ENCODE measurements around the gene PKNOX2.

Gene PKNOX2

DNA sequence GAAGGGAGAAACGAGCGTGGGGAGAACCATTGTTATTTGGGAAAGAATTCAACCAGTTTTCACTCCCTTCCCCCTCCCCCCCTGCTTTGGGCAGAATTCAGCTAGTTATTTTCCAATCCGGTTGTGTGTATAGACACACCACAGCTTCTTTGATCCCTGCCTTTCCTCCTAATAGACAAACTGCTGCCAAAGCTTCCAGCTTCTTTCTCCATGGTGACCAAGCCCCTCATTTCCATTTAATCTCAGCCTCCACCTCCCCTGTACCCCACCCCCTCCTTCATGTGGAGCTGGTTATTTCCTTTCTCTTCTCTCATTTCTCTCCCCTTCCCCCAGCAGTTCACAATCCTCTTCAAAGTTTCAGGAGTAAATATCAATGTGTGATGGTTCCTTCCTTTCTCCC lies 24.8 kb upstream of the PKNOX2 start:
- Histone ChIP-seq H3K9me3 (ENCODE audit: insufficient read depth, low read depth, low read length) (no peaks in the 10 kb centered on the region), H3K36me3 (ENCODE audit: insufficient read depth, low read depth, low read length) (no peaks in the 10 kb centered on the region), H3K9ac (ENCODE audit: low read depth, low read length) (no peak overlapping the region), H3K27me3 (ENCODE audit: insufficient read depth, low read length) (peaks cover 62% of the 10 kb centered on the region), H3K4me1 (ENCODE audit: insufficient read depth, low read length) (peaks cover 31% of the 10 kb centered on the region), H3K4me3 (ENCODE audit: low read length) (no peak overlapping the region), H3K27ac (ENCODE audit: low read length) (no peak overlapping the region)

- Histone ChIP-seq H3K4me3 (ENCODE audit: low read length) (peak overlapping the region; percentile 53; the same call in 1 of the 2 replicates), H3K36me3 (ENCODE audit: insufficient read depth, low read depth, low read length) (no peaks in the 10 kb centered on the region), H3K4me1 (ENCODE audit: insufficient read depth, low read length) (peaks cover 31% of the 10 kb centered on the region), H3K9ac (ENCODE audit: low read depth, low read length) (no peak overlapping the region), H3K9me3 (ENCODE audit: insufficient read depth, low read depth, low read length) (no peaks in the 10 kb centered on the region), H3K27ac (ENCODE audit: low read length) (no peak overlapping the region), H3K27me3 (ENCODE audit: insufficient read depth, low read length) (peaks cover 63% of the 10 kb centered on the region)
Observed at GRCh38 chr11:125140233-125140632, 24.3 kb upstream of the PKNOX2 start.

DNA sequence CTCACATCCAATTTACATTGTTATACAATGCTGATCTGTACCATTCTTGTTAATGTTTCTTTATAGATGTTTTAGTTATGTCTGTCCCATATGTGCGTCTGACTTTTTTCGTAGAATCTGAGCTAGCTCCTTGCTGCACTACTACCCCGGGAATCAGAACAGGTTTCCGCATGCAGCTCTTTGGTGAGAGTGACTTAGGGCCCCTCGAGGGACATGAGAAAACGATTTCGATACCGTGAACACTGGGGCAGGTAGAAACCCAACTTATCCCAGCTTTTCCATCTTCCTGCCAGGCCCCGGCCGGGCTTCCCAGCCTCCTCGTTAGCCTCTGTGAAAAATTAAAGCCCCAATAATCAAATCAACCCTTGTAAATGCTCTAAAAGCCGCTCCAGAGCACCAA lies 23.4 kb upstream of the PKNOX2 start:
- Histone ChIP-seq H3K36me3 (ENCODE audit: insufficient read depth, low read depth, low read length) (no peaks in the 10 kb centered on the region), H3K27ac (ENCODE audit: low read length) (no peak overlapping the region), H3K9me3 (ENCODE audit: insufficient read depth, low read depth, low read length) (no peaks in the 10 kb centered on the region), H3K9ac (ENCODE audit: low read depth, low read length) (no peak overlapping the region), H3K4me3 (ENCODE audit: low read length) (peak overlapping the region; percentile 53; the same call in 1 of the 2 replicates), H3K27me3 (ENCODE audit: insufficient read depth, low read length) (peaks cover 63% of the 10 kb centered on the region), H3K4me1 (ENCODE audit: insufficient read depth, low read length) (peaks cover 31% of the 10 kb centered on the region)

GRCh38 chr11:125141686-125142535 lies 22.6 kb upstream of the PKNOX2 start:
- Histone ChIP-seq H3K27ac (ENCODE audit: low read length) (no peak overlapping the region), H3K4me3 (ENCODE audit: low read length) (peak overlapping the region; percentile 53; the same call in 1 of the 2 replicates), H3K27me3 (ENCODE audit: insufficient read depth, low read length) (peaks cover 65% of the 10 kb centered on the region)

DNA sequence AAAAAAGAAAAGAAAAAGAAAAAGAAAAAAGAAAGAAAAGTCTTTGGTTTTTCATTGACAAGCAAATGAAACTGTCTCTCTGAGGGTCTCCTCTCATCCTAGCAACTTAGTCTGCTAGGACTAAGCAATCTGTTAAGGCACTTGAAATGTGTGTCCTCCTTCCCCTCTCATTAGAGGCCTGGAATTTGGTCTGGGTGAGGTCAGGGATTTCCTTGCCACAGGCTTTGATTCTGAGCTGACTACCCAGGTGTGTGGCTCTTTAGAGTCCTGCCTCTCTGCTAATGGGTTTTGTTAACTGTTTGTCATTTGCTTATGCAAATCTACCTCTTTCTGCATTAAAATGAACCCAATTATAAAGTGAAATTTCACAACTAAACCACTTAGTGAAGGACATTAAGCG lies 18.3 kb upstream of the PKNOX2 start:
- H3K27me3 ChIP-seq (ENCODE audit: insufficient read depth, low read length): peaks cover 54% of the 10 kb centered on the region

More at GRCh38 chr11:125141686-125142535, 22.6 kb upstream of the PKNOX2 start:
- Histone ChIP-seq H3K4me1 (ENCODE audit: insufficient read depth, low read length) (peaks cover 37% of the 10 kb centered on the region), H3K36me3 (ENCODE audit: insufficient read depth, low read depth, low read length) (no peaks in the 10 kb centered on the region), H3K9me3 (ENCODE audit: insufficient read depth, low read depth, low read length) (no peaks in the 10 kb centered on the region), H3K9ac (ENCODE audit: low read depth, low read length) (no peak overlapping the region; the same call in 1 of the 2 replicates)

DNA sequence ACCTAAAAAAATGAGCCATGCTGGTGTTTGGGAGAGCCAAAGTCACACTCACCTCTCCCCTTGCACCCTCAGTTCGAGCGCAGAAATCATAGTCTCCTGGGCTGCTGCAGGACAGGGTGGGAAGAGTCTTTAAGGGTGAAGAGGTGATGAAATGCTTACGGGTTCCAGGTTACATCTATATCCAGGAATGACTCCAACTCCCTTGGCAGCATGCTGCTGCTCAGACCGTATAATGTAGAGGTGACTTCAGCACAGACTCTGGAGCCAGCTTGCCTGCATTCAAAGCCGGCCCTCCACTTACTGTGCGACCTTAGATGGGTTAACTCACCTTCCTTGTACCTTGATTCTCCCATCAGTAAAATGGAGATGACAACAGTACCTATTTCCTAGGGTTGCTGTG lies 17.3 kb upstream of the PKNOX2 start:
- Histone ChIP-seq H3K4me3 (ENCODE audit: low read length) (no peak overlapping the region), H3K9me3 (ENCODE audit: insufficient read depth, low read depth, low read length) (no peaks in the 10 kb centered on the region), H3K36me3 (ENCODE audit: insufficient read depth, low read depth, low read length) (no peaks in the 10 kb centered on the region)

More for the DNA sequence above, 18.3 kb upstream of the PKNOX2 start:
- Histone ChIP-seq H3K9ac (ENCODE audit: low read depth, low read length) (no peak overlapping the region), H3K9me3 (ENCODE audit: insufficient read depth, low read depth, low read length) (no peaks in the 10 kb centered on the region), H3K36me3 (ENCODE audit: insufficient read depth, low read depth, low read length) (no peaks in the 10 kb centered on the region), H3K4me3 (ENCODE audit: low read length) (no peak overlapping the region; the same call in 1 of the 2 replicates), H3K27ac (ENCODE audit: low read length) (no peak overlapping the region), H3K4me1 (ENCODE audit: insufficient read depth, low read length) (peaks cover 19% of the 10 kb centered on the region; the same call in 1 of the 2 replicates)

DNA sequence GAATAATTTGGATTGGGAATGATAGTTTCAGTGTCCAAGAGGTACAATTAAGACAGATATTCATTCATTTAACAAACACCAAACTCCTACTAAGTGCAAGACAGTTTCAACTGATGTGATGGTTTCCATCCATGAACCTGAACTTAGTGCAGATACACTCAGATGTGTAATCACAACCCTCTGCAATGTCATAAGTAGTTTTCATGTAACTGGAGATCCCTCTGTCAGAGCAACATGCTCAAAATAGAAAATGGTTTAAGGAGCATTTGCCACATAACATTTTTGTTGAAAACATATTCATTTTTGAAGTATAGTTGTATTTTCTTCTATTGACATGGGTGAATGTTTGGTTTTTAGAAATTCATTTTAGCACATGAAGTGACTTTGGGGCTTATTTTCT lies 16.5 kb upstream of the PKNOX2 start:
- no peaks in the 10 kb centered on the region for H3K9me3 ChIP-seq (ENCODE audit: insufficient read depth, low read depth, low read length)
- no peak overlapping the region for H3K4me3 ChIP-seq (ENCODE audit: low read length)
- no peak overlapping the region for H3K9ac ChIP-seq (ENCODE audit: low read depth, low read length)
- peaks cover 13% of the 10 kb centered on the region; the same call in 1 of the 2 replicates for H3K4me1 ChIP-seq (ENCODE audit: insufficient read depth, low read length)
- peaks cover 40% of the 10 kb centered on the region for H3K27me3 ChIP-seq (ENCODE audit: insufficient read depth, low read length)
- no peaks in the 10 kb centered on the region for H3K36me3 ChIP-seq (ENCODE audit: insufficient read depth, low read depth, low read length)
- H3K27ac ChIP-seq (ENCODE audit: low read length): no peak overlapping the region

More for the DNA sequence above, 17.3 kb upstream of the PKNOX2 start:
- no peak overlapping the region for H3K27ac ChIP-seq (ENCODE audit: low read length)
- H3K27me3 ChIP-seq (ENCODE audit: insufficient read depth, low read length): peaks cover 45% of the 10 kb centered on the region
- H3K9ac ChIP-seq (ENCODE audit: low read depth, low read length): no peak overlapping the region
- peaks cover 13% of the 10 kb centered on the region; the same call in 1 of the 2 replicates for H3K4me1 ChIP-seq (ENCODE audit: insufficient read depth, low read length)

DNA sequence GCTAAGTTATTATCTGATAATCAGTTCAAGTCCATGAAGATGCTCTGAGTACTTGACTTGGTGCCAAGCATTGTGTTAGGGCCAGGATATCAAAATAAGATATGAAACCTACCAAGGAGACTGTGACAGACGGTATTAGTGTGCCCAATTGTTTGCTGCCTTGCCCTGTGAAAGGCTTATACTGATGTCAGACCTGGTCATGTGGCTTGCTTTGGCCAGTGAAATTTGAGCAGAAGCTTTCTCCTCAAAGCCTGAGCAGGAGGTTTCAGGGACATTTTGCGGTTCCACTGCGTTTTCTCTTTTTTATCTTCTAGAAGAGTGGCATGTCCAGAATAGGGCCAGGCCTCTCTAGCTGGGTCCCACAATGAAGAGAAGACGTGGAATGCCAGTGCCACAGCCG lies 15.8 kb upstream of the PKNOX2 start:
- no peaks in the 10 kb centered on the region for H3K36me3 ChIP-seq (ENCODE audit: insufficient read depth, low read depth, low read length)
- H3K27me3 ChIP-seq (ENCODE audit: insufficient read depth, low read length): peaks cover 34% of the 10 kb centered on the region
- no peak overlapping the region for H3K9ac ChIP-seq (ENCODE audit: low read depth, low read length)
- no peaks in the 10 kb centered on the region for H3K9me3 ChIP-seq (ENCODE audit: insufficient read depth, low read depth, low read length)
- no peak overlapping the region for H3K27ac ChIP-seq (ENCODE audit: low read length)
- peaks cover 13% of the 10 kb centered on the region; the same call in 1 of the 2 replicates for H3K4me1 ChIP-seq (ENCODE audit: insufficient read depth, low read length)
- no peak overlapping the region for H3K4me3 ChIP-seq (ENCODE audit: low read length)

DNA sequence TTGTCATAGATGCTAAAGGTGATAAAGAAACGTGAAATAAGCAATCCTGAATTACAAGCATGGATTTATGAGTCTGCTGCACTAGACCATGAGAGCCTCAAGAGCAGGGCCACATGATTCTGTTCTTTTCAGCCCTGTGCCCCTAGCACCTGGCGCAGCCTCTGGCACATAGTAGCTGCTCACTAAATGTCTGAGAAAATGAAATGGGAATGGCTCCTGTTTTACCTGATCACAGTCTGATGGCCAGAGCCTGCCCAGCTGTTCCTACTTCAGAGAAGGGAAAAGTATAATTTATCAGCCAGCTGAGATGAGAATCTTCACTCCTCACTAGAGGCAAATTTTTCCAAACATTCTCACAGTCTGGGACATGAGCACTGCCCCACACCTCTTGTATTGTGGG lies 10.7 kb upstream of the PKNOX2 start:
- Histone ChIP-seq H3K9me3 (ENCODE audit: insufficient read depth, low read depth, low read length) (no peaks in the 10 kb centered on the region), H3K27me3 (ENCODE audit: insufficient read depth, low read length) (peaks cover 6% of the 10 kb centered on the region; the same call in 1 of the 2 replicates), H3K4me3 (ENCODE audit: low read length) (no peak overlapping the region), H3K27ac (ENCODE audit: low read length) (no peak overlapping the region), H3K36me3 (ENCODE audit: insufficient read depth, low read depth, low read length) (no peaks in the 10 kb centered on the region), H3K9ac (ENCODE audit: low read depth, low read length) (no peak overlapping the region), H3K4me1 (ENCODE audit: insufficient read depth, low read length) (peaks cover 4% of the 10 kb centered on the region; the same call in 1 of the 2 replicates)

- H3K27me3 ChIP-seq (ENCODE audit: insufficient read depth, low read length): no peaks in the 10 kb centered on the region
- H3K9me3 ChIP-seq (ENCODE audit: insufficient read depth, low read depth, low read length): no peaks in the 10 kb centered on the region
- no peak overlapping the region for H3K4me3 ChIP-seq (ENCODE audit: low read length)
- peaks cover 4% of the 10 kb centered on the region; the same call in 1 of the 2 replicates for H3K4me1 ChIP-seq (ENCODE audit: insufficient read depth, low read length)
- no peak overlapping the region for H3K27ac ChIP-seq (ENCODE audit: low read length)
- H3K9ac ChIP-seq (ENCODE audit: low read depth, low read length): no peak overlapping the region
- H3K36me3 ChIP-seq (ENCODE audit: insufficient read depth, low read depth, low read length): no peaks in the 10 kb centered on the region
Observed at GRCh38 chr11:125154378-125155099, 10.0 kb upstream of the PKNOX2 start.

- Histone ChIP-seq H3K4me1 (ENCODE audit: insufficient read depth, low read length) (peaks cover under 1% of the 10 kb centered on the region; the same call in 1 of the 2 replicates), H3K36me3 (ENCODE audit: insufficient read depth, low read depth, low read length) (no peaks in the 10 kb centered on the region), H3K27me3 (ENCODE audit: insufficient read depth, low read length) (no peaks in the 10 kb centered on the region; the same call in 1 of the 2 replicates), H3K9ac (ENCODE audit: low read depth, low read length) (no peak overlapping the region), H3K27ac (ENCODE audit: low read length) (no peak overlapping the region), H3K4me3 (ENCODE audit: low read length) (no peak overlapping the region), H3K9me3 (ENCODE audit: insufficient read depth, low read depth, low read length) (no peaks in the 10 kb centered on the region)
Observed at GRCh38 chr11:125155100-125155444, 9.5 kb upstream of the PKNOX2 start.

All from iPS-20b (cell line).